Measurements from ENCODE around the gene SNX10. TPM values are rescaled to one million over a fixed set of nuclear protein-coding genes. Genes with fewer than 3 reads are reported as not detected.

SNX10 gene
- total RNA-seq, 3 donors from 2014 or later (not counting 1 experiment from before 2014, with no cell fraction given): 17.2 to 26.8 (median 21.3) TPM

DNA sequence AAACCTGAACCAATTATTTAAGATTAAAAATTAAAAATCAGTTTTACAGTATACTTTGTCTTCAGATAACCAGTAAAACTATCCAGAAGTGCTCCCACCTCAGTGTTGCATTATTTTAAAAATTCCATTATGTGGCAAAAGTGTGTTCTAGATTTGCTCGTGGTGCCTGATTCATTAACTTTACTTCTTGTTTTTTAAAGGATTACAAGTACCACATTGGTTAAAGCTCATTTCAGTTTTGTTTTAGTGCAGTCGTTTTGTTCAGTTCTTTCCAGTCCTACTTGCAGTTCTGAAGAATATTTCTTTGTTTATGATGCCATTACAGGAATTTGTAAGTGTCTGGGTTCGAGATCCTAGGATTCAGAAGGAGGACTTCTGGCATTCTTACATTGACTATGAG is 69.0 kb downstream of the SNX10 start:
- no peaks in the 10 kb centered on the region for H3K27me3 Mint-ChIP-seq (ENCODE audit: low read depth in 2 of 2)
- Histone ChIP-seq H3K27me3 (ENCODE audit: control insufficient read depth, insufficient read depth, low read length) (no peaks in the 10 kb centered on the region), H3K27ac (ENCODE audit: low read length) (no peak overlapping the region), H3K4me1 (ENCODE audit: control insufficient read depth, insufficient read depth, low read length) (no peaks in the 10 kb centered on the region), H3K9me3 (ENCODE audit: control insufficient read depth, insufficient read depth, low read length) (no peaks in the 10 kb centered on the region), H3K4me3 (ENCODE audit: low read length) (no peak overlapping the region), H3K36me3 (ENCODE audit: control insufficient read depth, insufficient read depth, low read length) (peaks cover 9% of the 10 kb centered on the region)
- no peaks in the 10 kb centered on the region for H3K36me3 Mint-ChIP-seq
- WGBS (ENCODE audit: insufficient coverage): 43% methylated on average over 3 of the region's 3 CpGs
- intact Hi-C loops (cut with micrococcal nuclease): no loop called here
- no peak overlapping the region for H3K27ac Mint-ChIP-seq
- DNase-seq: no peak
- TF ChIP-seq CTCF (IDR thresholded peaks at IDR 0.05): no peak
- H3K4me1 Mint-ChIP-seq: peaks cover 7 to 11% of the 10 kb centered on the region in 2 donors
- no peak for ATAC-seq
- no peak overlapping the region for H3K4me3 Mint-ChIP-seq
- no peaks in the 10 kb centered on the region for H3K9me3 Mint-ChIP-seq

GRCh38 chr7:26361637-26362036 is 70.0 kb downstream of the SNX10 start:
- Mint-ChIP-seq H3K9me3 (no peaks in the 10 kb centered on the region), H3K27ac (no peak overlapping the region), H3K27me3 (ENCODE audit: low read depth in 2 of 2) (no peaks in the 10 kb centered on the region), H3K36me3 (no peaks in the 10 kb centered on the region), H3K4me3 (no peak overlapping the region), H3K4me1 (peaks cover 7 to 11% of the 10 kb centered on the region in 2 donors)
- 86% methylated on average over 3 of the region's 3 CpGs for WGBS (ENCODE audit: insufficient coverage)
- DNase-seq (no peak), ATAC-seq (no peak)
- Histone ChIP-seq H3K4me1 (ENCODE audit: control insufficient read depth, insufficient read depth, low read length) (no peaks in the 10 kb centered on the region), H3K36me3 (ENCODE audit: control insufficient read depth, insufficient read depth, low read length) (peaks cover 18% of the 10 kb centered on the region), H3K27ac (ENCODE audit: low read length) (no peak overlapping the region), H3K27me3 (ENCODE audit: control insufficient read depth, insufficient read depth, low read length) (no peaks in the 10 kb centered on the region), H3K4me3 (ENCODE audit: low read length) (no peak overlapping the region), H3K9me3 (ENCODE audit: control insufficient read depth, insufficient read depth, low read length) (no peaks in the 10 kb centered on the region)
- TF ChIP-seq CTCF (IDR thresholded peaks at IDR 0.05): no peak
- intact Hi-C loops (cut with micrococcal nuclease): no loop called here

DNA sequence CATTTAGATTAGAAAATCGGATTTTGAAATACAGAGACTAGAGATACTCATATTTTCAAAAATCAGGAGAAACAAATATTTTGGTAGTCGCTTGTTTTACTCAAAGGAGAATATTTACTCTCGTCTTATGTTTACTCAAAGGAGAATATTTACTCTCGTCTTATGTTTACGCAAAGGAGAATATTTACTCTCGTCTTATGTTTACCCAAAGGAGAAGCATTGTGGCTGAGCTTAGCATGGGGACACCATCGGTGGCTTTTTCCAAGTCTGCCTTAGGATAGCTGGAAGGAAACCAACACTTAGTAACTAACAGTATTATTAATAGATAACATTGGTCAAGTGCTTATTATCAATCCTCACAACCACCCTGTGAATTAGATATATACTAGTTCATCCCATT is 71.8 kb downstream of the SNX10 start:
- H3K36me3 Mint-ChIP-seq: no peaks in the 10 kb centered on the region
- TF ChIP-seq CTCF (IDR thresholded peaks at IDR 0.05): no peak
- H3K4me3 ChIP-seq (ENCODE audit: low read length): no peak overlapping the region
- no peaks in the 10 kb centered on the region for H3K27me3 ChIP-seq (ENCODE audit: control insufficient read depth, insufficient read depth, low read length)
- H3K27me3 Mint-ChIP-seq (ENCODE audit: low read depth in 2 of 2): no peaks in the 10 kb centered on the region
- intact Hi-C loops (cut with micrococcal nuclease): no loop called here
- H3K9me3 ChIP-seq (ENCODE audit: control insufficient read depth, insufficient read depth, low read length): no peaks in the 10 kb centered on the region
- ATAC-seq (no peak), DNase-seq (no peak)
- no peak overlapping the region for H3K4me3 Mint-ChIP-seq
- H3K36me3 ChIP-seq (ENCODE audit: control insufficient read depth, insufficient read depth, low read length): peaks cover 29% of the 10 kb centered on the region
- H3K4me1 ChIP-seq (ENCODE audit: control insufficient read depth, insufficient read depth, low read length): no peaks in the 10 kb centered on the region
- WGBS (ENCODE audit: insufficient coverage): 97% methylated on average over 6 of the region's 7 CpGs
- no peak overlapping the region for H3K27ac Mint-ChIP-seq
- H3K4me1 Mint-ChIP-seq: peaks cover 5 to 7% of the 10 kb centered on the region in 2 donors
- no peaks in the 10 kb centered on the region for H3K9me3 Mint-ChIP-seq
- no peak overlapping the region for H3K27ac ChIP-seq (ENCODE audit: low read length)
